HG03064 (cell line): Measurements from ENCODE around the gene CRAMP1.
"Not testable (repeated sequence)": the region's sequence is repeated elsewhere in the genome, so short reads cannot be mapped to it uniquely, and the experiment has no call there.

ENCODE experiments used
- ATAC-seq: cut with Tn5 transposase; IDR thresholded peaks from one replicate; pipeline ENCODE4 v1.9.1; 2021; ENCODE audit warnings: low read depth; ENCODE audit not compliant: unreplicated experiment

CRAMP1 gene

DNA sequence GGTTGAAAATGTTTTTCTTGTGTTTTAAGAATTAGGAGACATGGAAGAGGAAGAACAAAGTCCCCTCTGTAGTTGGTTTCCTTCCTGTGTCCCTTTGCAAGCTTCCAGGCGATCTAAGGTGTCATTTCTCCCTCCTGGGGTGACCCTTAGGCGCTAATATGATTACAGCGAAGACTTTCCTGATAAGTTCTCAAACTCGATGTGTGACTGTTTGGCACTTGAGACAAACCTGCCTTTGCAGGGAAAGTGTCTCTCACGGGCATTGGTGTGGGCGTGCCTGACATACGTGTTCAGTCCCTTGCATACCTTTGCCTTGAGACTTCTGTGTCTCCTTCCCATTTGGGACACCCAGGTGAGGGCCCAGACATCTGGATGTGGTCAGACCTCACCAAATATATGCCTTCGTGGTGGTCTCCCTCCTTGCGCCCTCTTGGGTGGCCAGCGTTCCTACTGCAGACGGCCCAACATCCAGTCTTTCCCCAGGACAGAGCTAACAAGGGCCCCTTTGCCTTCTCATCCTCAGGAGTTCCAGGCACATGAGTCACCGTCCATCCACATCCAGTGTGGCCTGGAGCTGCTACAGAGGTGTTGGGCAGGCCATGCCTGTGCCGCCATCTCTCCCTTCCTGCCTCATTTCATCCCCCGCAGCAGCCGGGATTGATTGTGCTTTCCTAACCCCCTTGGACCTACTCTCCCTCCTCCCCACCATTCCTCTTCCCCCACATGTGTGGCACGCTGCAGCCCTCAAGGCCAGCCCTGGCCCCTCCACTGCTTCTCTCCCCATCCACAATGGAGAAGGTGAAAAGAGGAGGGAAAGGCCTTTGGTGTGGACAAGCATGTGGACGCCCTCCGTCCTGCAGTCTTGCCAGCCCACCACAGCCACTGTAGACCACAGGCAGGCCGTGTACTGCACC, 62.8 kb downstream of the CRAMP1 start:
- ATAC-seq: no peak

DNA sequence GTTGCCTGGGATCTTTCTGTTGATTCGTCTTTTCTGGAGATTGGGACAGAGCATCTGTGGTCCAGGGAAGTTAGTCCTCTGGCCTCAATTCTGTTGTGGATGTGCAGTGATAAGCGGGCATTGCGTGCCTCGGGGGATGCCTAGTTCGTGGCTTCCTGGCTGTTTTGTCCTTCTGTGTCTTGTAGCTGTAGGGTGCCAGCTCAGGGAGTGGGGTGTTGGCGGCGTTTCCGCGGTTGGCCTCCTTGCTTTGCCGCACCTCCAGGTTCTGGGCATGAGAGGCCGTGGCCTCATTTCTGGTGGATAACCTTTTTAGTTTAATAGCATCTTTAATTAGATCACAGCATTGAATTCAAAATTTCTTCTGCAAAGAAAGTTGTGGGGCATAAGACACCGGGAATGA, 64.5 kb downstream of the CRAMP1 start:
- no peak for ATAC-seq

DNA sequence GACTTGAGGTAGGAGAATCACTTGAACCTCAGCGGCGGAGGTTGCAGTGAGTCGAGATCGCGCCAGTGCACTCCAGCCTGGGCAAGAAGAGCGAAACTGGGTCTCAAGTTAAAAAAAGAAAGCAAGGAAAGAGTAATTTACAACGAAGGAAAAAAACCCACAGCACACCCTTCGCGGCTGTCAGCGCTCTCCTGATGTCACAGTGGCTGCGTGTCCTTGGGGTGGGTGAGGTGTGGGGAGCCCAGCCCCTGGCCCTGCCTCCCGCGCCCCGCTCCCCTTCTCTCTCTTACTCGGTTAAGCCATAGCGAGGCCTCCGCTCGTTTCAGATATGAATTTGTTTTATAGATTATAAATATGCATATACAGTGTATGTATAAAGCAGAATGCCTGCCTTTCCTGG, 65.2 kb downstream of the CRAMP1 start:
- ATAC-seq: no peak

DNA sequence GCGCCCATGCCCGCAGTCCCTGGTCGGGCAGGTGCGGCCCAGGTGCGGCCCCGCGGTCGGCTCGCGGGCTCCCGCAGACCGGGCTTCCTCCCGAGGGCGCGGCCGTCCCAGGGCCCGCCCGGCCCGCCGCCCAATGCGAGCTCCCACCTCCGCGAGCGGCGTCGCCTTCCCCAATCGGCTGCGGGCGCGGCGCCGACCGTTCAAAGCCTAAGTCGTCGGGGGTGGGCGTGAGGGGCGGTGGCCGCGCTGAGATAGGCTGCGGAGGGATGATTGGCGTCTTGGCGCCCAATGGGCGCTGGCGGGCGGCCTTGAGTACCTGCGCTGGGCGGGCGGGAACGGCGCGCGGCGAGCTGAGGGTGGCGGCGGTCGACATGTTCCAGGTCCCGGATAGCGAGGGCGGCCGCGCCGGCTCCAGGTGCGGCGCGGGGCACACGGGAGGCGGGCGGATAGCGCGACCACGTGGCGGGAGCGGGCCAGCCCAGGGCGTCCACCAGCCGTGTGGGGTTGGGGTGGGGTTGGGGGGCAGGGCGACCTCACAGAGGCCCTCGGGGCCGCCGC, 65.9 kb downstream of the CRAMP1 start, which contains the start of gene JPT2:
Gene JPT2, plus strand, starts transcription at position 338 of the 558 bp plus-strand sequence. Its CDS starts 34 bp downstream, at position 372.
- peak; percentile 93 for ATAC-seq

GRCh38 chr16:1678500-1679098, 66.4 kb downstream of the CRAMP1 start:
- ATAC-seq: peak; percentile 23

DNA sequence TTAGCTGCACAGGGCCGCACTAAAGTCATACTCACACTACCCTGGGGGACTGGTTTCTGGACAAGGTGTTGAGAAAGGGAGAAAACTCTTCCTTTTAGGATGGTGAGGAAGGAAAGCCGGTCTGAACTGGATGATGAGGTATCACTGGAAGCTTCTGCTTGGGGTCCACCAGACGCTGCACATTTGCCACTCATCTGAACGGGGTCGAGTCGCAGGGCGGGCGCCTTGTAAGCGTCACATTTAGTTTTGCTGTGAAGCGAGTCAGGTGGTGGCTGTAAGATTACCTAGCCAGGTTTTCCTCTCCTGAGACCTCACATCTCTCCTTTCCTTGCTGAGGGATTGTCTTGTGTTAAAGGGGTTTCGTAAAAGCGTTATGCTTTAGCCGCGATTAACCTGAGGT, 68.2 kb downstream of the CRAMP1 start:
- no peak for ATAC-seq

DNA sequence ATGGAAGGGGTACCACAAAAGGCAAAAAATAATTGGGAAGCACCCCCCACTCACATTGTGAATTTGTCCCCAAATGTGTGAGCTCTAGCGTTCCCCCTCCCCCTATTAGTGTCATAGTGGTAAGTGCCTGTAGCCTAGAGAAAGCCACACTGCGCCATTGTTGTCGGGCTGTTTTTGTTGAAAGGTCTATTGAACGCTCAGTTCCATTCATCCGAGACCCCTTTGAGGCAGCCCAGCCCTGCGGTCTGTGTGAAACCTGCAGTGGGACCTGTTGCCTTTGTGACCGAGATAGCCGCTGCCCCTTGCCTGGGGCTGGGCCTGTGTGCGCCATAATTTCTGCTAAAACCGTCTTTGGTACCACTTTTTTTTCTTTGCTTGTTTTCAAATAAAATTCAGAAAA, 68.9 kb downstream of the CRAMP1 start:
- no peak for ATAC-seq

GRCh38 chr16:1687427-1688316, 75.5 kb downstream of the CRAMP1 start:
- ATAC-seq: no peak

DNA sequence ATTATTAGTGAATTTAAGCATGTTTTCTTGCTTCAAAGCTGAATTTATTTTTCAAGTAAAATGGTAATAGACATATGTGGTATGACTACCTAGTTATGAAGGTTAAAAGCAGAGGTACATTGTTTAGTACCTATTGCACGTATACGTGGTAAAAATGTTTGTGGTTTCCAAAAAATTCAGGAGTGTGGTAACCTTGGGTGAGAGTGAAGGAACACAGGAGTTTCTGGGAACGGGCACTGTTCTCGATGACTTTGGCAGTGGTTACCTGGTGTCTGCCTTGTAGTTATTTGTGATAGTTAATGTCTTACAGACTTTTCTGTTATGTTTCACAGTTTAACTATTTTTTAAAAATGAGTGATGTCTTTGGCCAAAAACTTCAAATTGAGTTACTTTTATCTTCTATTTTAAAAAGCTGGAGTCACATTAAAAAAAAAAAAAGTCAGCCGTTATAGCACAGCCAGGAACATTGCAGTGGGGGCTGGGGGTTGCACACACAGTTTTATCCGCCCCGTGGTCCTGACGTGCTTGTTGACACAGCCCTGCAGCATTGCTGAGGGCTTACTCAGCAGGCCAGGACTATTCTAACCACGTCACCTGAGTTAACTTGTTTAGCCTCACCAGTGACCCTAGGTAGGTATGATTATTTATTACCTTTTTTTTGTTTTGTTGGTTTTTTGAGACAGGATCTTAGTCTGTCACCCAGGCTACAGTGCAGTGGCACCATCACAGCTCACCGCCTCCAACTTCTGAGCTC, 76.8 kb downstream of the CRAMP1 start:
- ATAC-seq: no peak

GRCh38 chr16:1689853-1690252, 77.7 kb downstream of the CRAMP1 start:
- ATAC-seq: no peak

GRCh38 chr16:1690810-1691209, 78.7 kb downstream of the CRAMP1 start:
- ATAC-seq: no peak

DNA sequence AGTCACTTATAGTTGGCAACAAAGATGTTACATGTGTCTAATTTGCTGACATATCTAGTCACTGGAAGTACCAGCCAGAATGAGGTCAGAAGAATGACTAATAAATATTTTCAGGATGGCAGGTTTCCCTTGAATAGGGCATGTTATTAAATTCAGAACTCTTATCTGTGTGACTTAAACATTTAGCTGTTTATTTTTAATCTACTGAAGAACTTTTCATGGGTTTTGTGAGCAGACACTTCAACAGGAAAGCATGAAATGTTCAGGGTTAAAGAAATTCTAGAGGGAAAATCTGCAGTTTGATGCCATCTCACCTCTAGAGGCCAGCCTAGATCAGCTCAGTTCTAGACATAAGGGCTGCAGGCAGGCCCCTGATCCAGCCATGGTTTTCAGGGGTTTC, 79.1 kb downstream of the CRAMP1 start:
- no peak for ATAC-seq

DNA sequence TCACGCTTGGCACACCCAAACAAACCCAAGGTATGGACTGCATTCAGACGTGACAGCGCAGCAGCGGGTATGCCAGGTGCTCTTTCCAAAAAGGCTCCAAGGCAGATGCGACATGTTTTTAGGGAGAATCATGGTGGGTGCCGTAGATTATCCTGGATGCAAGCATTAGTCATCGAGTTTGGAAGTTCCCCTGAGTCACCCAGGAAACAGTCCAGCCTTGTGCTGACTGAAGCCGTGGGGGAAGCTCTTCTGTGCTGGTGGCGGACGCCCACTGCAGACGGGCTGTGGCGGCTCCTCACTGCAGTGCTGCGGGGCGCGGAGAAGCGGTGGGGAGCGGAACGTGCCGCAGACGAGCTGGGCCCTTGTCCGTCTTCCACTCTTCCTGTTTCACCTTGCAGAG, 79.8 kb downstream of the CRAMP1 start:
- ATAC-seq: no peak

DNA sequence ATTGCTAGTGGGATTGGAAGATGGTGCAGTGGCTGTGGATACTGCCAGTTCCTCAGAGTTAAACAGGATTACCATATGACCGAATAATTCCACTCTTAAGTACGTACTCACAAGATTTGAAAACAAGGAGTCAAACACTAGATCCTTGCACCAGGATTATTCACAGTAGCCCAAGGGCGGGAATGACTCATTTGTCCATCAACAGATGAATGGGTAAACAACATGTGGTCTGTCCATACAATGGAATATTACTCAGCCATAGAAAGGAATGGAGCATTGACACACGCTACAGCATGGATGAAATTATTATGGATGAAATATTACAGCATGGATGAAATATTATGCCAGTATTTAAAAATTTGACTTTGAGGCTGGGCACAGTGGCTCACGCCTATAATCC, 84.7 kb downstream of the CRAMP1 start:
- ATAC-seq: no peak

DNA sequence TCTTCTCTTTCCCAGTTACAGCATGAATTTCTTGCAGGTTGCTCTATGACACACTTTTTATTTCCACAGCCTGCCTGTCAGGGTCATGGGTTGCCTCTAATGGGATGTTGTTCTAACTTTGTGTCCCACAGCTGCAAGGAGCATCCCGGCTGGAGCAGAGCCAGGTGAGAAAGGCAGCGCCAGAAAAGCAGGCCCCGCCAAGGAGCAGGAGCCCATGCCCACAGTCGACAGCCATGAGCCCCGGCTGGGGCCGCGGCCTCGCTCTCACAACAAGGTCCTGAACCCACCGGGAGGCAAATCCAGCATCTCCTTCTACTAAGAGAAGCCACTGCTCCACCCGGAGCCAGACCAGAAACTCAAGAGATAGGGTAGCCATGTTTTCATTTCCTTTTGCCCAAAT, 86.5 kb downstream of the CRAMP1 start:
- ATAC-seq: no peak

GRCh38 chr16:1700246-1700645, 88.1 kb downstream of the CRAMP1 start:
- ATAC-seq: no peak

DNA sequence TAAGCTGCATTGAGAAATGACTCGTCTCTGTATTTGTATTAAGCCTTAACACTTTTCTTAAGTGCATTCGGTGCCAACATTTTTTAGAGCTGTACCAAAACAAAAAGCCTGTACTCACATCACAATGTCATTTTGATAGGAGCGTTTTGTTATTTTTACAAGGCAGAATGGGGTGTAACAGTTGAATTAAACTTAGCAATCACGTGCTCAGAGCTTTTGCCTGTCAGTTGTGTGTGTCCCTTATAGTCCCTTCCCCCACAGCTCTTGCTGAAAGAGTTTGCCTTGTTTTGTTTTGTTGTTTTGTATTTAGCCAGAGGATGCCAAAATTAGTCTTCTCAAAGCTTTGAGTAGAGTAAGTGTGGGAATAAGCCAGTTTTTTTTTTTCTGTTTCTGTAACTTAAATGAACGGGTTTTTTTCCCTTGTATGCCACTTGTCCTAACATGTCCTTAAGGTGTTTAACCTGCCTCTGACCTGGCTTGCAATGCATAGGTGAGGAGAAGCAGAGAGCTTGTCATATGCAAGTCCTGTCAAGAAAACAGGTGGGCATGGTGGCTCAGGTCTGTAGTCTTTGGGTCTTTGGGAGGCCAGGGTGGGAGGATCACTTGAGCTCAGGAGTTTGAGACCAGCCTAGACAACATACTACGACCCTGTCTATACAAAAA, 89.2 kb downstream of the CRAMP1 start:
- no peak for ATAC-seq

DNA sequence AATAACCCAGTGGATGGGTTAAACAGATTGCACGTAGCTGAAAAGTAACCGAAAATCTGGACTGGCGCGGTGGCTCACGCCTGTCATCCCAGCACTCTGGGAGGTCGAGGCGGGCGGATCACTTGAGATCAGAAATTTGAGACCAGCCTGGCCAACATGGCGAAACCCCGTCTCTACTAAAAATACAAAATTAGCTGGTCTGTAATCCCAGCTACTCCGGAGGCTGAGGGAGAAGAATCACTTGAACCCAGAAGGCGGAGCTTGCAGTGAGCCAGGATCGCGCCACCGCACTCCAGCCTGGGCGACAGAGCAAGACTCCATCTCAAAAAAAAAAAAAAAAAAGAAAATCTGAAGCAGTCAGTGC, 93.1 kb downstream of the CRAMP1 start:
- not testable (repeated sequence) for ATAC-seq

DNA sequence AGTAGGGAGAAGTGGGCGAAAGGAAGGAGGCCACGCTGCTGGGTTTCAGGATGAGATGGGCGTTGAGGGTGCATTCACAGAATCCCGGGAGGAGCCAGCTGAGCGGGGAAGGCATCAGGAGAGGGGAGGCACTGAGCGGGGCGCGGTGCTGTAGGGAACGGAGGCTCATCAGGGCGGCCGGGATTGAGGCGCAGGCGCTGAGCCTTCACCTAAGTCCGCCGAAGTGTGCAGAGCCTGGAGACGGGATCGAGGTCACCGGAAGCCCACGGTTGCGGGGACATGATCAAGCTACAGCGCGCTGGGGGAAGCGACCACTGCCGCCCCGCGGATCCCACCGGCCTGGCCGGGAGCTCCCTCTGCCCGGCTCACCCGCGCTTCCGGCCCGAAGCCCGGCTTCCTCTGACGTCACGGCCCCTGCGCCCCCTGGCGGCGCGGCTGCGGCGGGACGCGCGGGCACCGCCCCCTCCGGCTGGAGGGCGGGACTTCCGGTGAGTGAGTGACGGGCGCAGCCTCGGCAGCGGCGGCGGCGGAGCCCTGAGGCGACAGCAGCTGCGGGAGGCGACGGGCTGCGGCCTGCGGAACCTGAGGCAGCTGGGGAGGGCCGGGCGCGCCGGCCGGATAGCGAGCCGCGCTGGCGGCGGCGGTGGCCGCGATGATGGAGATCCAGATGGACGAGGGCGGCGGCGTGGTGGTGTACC, 93.7 kb downstream of the CRAMP1 start, which contains the start of gene MAPK8IP3:
Gene MAPK8IP3, plus strand, starts transcription at position 508 of the 698 bp plus-strand sequence. Its CDS starts 145 bp downstream, at position 653.
- peak; percentile 58 for ATAC-seq
